ENCODE data around the gene JMJD7.

Gene JMJD7

DNA sequence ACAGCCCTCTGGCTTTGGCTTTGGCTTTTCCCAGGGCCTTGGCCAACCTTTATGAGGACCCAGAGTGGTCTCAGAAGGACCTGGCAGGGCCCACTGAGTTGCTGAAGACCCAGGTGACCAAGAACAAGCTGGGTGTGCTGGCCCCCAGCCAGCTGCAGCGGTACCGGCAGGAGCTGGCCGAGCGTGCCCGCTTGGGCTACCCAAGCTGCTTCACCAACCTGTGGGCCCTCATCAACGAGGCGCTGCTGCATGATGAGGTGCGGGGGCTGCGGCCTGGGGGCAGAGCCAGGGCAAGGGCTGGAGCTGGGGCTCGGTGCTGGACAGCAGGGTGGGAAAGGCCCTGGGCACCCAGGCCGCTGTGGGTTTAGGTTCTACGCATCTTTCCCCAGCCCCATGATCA lies 16.9 kb downstream of the JMJD7 start:
- no peak for DNase-seq (ENCODE audit: low read depth)

DNA sequence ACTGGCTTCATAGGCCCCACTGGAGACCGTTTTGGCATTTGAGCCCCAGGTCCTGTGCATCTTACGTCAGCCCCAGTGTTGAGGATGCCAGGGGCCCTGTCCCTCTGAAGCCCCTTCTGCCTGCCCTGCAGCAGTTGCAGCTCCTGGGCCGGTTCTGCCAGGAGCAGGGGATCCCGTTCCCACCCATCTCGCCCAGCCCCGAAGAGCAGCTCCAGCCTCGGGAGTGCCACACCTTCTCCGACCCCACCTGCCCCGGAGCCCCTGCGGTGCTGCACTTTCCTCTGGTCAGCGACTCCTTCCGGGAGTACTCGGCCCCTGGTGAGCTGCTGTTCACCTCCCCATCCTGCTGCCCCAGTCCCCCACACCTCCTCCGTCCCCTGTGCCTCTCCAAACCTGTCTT lies 19.3 kb downstream of the JMJD7 start:
- DNase-seq (ENCODE audit: low read depth) = no peak

DNA sequence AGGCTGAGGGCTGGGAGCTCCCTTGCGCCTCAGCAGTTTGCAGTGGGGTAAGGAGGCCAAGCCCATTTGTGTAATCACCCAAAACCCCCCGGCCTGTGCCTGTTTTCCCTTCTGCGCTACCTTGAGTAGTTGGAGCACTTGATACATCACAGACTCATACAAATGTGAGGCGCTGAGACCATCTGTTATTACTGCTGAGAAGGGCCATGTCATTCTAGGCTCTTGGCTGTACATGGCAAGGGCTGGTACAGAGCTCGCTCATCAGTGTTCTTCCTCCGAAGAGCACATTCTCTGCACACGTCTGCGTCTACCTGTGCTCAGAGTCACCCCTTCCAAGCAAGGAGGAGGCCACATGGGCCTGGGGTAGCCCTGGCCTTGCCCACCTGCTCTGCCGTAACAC lies 20.1 kb downstream of the JMJD7 start:
- DNase-seq (ENCODE audit: low read depth) = no peak

DNA sequence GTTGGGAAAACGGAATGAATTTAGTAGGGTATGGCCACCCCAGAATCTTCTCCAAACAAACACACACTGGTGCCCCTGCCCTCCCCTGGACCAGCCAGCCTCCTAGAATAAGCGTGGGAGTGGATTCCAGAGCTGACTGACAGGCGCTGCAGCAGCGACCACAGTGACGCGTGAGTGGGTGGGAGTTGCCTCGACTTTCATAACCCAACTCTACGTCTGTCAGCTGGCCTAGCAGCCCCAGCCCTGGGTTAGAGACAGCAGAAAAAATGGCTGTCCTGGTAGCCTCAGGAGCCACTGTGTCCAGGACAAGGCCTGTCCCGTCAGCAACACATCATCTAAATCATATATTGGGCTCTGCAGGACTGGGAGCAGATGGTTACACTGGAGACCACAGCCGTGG lies 20.7 kb downstream of the JMJD7 start:
- DNase-seq (ENCODE audit: low read depth) = no peak

DNA sequence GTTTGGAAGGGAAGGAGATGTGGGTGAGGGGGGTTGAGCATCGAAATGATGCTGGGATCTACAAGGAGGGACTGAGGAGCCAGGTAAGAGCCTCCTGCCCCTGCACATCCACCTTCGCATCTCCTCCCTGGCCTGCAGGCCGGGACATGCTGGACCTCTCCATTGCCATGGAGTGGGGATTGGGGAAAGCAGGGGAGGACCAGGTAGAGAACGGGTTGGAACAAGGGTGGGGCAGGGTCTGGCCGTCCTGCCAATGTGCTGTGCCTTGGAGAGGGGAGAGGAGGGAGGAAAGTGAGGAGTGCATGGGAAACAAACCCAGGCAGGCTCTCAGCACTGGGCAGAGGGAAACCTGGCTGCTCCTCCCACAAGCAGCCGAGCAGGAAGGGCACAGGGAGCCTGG lies 21.3 kb downstream of the JMJD7 start:
- DNase-seq (ENCODE audit: low read depth) = no peak

DNA sequence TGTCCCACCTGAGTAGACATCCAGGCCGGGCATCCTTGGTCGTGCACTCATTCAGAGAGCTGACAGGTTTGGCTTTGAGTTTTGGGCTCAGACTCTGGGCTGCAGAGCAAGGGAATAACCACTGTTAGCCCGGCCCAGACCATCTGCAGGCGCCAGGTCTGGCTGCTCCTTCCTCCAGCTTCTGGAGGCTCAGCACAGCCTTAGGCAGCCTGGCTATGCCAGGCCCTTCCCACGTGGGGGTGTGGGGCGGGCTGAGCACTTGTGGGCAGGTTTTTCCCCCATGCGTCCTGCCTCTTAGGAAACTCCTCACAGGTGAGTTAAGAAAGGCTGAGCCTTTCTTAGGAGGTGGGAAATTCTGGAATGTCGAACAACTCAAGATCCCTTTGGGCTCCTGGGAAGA lies 22.0 kb downstream of the JMJD7 start:
- no peak for DNase-seq (ENCODE audit: low read depth)

DNA sequence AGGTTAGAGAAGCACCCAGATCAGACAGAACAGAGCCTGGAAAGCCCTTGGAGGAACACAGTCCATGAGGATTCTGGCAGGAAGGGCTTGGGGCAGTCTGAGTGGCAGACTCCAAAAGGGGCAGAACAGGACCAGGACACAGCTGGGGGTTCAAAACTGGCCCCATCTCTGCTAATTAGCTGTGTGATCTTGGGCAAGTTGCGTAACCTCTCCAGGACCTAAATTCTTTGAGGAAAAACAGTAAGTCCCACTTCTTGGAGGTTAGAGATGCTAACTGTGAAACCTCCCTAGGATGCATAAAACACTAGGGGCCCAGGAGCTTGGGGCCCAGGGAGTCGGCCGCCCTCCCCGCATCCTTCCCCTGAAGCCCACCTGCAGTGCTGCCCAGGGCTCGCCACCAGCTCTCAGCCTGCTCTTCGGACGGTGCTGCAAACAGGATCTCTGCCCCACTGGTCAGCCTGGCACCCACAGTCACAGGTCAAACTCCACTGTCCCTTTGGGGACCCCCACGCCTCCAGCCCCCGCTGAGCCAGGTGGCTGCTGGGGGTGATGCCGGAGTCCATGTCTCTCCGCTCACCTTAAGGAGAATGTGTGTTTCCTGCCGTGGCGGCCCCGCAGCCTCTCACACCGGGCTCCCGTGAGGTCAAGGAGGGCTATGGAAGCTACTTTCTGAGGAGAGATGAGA lies 22.7 kb downstream of the JMJD7 start:
- no peak for DNase-seq (ENCODE audit: low read depth)

DNA sequence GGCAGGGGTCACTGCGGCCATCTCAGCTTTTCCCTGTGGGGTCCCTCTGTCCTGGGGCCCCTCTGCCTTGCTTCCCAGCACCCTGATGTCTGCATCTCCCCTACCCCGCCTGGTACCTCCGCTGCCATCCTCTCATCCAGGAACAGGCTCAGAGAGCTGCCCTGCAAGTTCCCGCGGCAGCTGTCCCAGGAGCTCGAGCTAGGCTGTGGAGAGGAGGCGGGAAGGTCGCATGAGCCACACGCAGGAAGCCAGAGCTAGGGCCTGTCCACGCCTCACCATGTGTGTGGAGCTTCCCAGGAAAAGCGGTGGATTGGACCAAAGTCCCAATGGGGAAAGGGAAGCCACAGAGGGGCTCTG lies 23.3 kb downstream of the JMJD7 start:
- no peak for DNase-seq (ENCODE audit: low read depth)

DNA sequence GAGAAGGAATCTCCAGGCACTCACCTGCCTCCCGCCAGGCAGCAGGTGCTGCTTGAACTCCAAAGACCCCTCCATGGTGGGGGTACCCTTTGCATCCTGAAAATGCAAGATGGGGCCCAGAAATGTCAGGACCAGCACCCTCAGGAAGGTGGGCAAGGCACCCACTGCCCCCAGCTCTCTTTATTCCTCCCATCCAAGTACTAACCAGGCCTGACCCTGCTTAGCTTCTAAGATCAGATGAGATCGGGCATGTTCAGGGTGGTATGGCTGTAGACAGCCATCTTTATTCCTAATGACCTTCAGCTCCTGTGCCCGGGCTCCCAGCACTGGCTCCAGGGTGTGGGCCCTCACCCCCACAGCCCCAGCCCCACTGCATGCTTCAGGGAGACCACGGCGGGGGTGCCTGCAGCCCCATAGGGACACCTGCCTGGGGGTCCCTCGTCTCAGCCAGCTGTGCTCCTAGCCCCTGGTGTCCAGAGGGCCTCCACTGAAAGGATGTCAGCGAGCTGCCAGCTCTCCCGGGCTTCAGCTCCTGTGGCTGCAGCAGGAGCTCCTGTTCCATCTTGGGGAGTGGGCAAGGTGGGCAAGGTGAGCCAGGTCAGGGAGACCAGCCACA lies 24.0 kb downstream of the JMJD7 start:
- DNase-seq (ENCODE audit: low read depth) = no peak

DNA sequence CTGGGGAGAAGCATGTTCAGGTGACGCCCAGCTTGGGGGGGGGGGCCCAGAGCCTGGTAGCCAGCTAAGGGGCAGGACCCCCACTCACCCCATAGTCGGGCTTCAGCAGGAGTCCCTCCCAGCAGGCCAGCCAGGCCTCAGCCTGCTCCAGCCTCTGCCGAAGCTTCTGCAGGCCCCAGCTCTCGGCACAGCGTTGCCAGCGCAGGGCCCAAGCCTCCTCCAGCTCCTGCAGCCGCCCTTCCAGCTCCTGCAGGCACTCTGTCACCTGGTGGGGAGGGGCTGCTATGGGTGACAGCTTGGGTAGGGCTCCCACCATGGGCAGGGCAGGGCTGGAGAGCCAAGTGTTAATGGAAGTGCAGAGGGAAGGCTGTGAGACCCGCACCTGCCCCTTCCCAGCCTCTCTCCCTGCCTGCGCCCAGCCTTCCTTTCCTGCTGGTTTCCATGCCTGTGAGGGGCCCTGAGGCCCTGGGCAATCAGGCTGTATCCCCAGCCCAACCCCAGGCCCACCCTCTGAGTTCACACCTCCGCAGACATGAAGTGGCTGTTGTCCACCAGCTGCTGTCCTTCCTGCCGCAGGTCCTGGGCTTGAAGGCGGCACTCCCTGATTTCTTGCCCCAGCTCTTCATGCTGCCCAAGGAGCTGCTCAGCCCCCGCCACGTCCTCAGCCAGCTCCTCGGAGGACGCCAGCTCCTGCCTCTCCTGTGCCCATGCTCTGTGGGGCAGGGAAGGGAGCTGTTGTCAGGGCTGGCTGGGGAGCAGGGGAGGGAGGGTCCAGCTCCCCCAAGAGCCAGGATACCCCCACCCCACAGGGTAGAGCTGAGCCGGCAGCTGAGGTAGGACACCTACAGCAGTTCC lies 25.1 kb downstream of the JMJD7 start:
- no peak for DNase-seq (ENCODE audit: low read depth)

DNA sequence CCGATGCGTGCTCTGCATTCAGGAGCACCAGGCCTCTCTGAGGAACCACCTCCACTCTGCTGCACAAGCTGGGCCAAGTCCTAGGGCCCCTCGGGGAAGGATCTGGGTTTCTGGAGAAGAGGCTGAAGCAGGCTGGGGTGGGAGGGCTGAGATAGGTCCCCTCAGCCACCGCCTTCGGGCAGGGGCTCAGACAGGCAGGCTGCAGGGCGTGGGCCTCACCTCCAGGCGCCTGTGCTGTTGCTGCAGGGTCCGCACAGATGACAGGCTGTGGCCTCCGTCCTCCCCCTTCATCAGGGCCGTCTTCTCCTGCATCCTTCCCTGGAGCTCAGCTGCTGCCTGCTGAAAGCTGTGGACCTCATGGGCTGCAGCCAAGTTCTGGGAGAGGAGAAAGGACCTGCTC lies 25.9 kb downstream of the JMJD7 start:
- no peak for DNase-seq (ENCODE audit: low read depth)

DNA sequence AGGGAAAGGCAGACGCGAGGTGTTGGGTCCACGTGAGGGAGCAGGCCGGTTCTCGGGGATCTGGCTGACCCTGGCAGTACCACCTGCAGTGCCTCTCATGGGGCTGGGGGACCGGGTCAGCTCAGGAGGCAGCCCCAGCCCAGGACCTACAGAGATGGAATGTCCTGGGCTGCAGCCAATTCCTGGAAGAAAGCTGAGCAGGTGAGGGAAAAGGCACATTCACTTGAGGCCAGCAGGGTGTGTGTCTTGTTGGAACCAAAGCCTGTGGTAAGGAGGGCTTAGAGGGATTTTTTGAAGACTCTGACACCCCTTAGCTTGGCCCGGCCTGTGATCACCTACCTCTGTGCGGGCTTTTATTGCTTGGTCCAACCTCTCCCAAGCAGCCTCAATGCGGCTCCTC lies 26.6 kb downstream of the JMJD7 start:
- DNase-seq (ENCODE audit: low read depth) = no peak

DNA sequence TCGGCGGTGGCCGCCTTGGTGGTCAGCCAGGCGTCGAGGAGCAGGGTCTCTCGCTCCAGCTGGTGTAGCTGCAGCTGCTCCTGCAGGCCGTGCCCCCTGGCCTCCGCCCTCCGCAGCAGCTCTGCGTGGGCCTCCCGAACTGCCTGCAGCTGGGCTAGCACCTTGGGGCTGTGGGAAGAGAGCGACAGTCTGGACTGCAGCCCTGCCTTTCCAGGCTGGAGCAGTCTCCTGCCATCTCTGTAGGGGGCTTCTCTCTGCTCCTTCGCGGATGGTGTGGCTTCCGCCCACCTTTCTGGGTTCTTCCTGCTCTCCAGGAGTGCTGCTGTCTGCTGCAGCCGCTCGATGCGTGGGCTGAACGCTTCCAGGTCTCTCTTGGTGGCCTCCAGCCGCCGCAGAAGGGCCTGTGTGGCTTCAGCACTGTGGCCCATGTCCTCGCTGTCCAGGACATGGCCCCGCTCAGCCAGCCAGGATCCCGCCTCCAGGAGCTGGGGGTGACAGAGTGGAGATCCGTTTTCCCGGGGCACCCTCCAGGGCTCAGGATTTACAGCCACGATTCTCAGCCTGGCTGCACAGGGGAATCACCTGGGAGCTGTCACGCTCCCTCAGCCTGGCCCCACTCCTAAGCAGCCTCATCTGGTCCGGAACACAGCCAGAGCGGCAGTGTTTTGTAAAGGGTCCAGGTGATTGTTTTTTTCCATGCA lies 27.5 kb downstream of the JMJD7 start:
- DNase-seq (ENCODE audit: low read depth) = no peak

DNA sequence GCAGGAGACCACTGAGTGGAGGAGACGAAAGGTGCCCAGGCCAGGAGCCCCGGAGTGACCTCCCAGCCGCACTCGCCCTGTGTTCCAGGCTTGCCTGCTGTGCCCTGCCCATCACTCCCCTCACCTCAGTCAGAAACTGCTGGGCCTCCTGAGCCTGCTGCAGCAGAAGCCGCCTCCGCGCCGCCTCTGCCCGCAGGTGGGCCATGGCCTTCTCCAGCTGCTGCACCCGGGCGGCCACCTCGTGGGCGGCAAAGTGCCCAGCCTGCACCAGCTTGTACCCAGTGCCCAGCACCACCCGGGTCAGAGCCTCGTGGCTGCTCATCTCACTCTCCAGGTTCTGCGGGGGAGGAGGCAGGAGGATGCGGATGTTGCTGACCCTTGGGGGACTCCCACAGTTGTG lies 28.4 kb downstream of the JMJD7 start:
- no peak for DNase-seq (ENCODE audit: low read depth)

DNA sequence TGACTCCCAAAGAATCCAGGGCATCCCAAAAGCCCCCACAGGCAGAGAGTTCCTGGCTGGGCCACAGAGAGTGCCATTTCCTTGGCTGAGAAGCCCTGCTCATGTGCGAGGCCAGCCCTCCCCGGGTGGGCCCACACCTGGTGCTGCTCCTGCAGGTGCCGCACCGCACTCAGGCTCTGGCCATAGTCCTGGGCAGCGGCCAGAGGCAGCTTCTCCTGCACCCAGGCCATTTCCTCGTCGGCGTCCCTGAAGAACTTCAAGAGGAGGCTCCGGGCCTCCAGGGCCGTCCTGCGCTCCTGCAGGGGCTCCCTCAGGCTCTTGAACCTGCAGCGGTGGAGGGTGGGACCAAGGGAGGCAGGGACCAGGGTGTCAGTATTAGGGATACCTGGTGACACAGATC lies 28.8 kb downstream of the JMJD7 start:
- no peak for DNase-seq (ENCODE audit: low read depth)

DNA sequence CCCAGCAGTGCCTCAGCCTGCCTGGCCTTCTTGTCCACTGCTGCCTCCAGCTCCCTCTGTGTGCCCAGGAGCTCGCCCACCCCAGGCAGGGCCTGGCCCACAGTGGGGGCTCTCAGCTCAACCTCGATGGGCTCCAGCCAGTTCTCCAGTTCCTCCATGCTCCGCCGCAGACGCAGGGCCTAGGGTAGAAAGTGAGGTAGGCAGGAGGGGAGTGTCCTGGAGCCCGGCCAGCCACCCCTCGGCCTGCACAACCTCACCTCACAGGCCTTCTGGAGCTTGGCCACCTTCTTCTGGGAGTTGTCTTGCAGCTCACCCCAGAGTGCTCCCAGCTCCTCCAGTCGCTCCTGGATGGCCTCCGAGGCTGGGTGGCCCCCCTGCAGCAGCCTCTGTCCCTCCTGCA lies 29.4 kb downstream of the JMJD7 start:
- DNase-seq (ENCODE audit: low read depth) = no peak

DNA sequence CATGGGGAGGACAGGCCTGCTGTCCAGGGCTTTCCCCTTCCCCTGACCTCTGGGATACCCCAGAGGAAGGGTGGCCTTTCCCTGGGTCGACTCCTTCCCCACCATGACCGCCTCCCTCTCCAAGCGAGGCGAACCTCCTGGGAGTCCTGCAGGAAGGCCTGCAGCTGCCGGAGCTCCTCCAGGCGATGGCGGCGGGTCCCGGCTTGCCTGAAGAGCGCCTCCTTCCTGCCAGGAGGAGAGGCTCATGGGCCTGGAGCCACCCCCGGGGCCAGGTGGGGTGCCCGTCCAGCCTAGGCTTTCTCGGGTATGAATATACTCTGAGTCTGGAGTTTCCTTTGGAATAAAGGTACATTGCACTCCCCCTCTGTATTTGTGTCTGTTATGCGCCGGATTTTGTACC lies 30.9 kb downstream of the JMJD7 start:
- no peak for DNase-seq (ENCODE audit: low read depth)

DNA sequence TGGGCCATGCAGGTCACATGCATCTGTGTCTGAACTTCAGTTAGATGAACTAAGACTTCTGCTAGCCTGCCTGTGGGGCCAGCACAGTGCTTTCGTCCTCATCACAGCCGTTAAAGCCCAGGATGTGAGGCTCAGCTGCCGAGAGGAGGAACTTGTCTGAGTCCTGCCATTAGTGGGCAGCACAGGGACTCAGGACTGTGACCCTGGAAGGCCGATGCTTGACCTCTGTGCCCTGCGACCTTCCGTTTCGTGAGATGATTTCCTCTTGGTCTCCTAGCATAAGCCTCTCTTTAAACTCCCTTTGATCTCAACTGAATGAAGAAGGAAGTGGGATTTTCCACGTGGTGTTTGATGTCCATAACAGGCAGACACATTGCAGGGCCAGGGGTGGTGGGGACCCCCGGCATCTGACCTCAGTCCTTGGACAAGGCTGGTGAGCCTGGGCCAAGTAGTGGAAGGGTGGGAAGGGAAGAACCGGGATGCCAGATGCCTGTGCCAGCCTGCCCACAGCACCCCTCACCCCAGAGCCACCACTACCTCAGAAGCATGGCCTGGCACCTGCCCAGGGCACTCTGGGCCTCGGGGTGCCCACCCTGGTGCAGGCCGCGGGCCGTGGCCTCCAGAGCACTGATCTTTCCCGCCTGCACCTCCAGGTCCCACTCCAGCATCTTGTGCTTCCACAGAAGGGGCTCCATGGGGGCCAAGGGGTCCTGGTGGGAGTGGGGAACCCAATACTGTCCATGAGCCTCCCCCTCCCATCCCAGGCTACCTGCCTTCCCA lies 32.3 kb downstream of the JMJD7 start:
- DNase-seq (ENCODE audit: low read depth) = no peak

DNA sequence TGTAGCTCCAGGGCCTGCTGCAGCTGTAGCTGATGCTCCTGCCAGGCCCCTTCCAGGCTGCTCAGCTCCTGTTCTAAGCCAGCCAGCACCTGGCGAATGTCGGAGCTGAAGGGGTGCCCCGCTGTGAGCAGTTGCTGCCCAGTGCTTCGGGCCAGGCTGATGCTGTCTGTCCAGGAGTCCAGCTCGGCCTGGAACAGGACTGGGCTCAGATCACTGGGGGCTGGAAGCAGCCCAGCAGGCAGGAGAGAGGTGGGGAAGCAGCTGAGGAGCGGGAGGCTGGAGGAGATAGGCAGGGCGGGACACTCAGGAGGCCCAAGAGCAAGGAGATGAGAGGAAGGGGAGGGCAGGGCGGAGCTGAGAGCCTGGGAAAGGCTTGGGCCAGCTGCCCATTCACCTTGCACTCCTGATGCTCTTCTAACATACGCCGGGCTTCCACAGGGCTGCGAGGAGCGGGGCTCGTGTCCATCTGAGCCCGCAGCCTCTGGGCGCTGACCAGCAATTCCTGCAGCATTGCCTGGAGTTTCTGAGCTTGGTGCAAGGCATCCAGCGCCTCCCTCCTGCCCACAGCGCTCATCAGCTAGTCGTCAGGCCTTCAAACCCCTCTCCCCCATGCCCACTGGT lies 34.0 kb downstream of the JMJD7 start:
- no peak for DNase-seq (ENCODE audit: low read depth)

DNA sequence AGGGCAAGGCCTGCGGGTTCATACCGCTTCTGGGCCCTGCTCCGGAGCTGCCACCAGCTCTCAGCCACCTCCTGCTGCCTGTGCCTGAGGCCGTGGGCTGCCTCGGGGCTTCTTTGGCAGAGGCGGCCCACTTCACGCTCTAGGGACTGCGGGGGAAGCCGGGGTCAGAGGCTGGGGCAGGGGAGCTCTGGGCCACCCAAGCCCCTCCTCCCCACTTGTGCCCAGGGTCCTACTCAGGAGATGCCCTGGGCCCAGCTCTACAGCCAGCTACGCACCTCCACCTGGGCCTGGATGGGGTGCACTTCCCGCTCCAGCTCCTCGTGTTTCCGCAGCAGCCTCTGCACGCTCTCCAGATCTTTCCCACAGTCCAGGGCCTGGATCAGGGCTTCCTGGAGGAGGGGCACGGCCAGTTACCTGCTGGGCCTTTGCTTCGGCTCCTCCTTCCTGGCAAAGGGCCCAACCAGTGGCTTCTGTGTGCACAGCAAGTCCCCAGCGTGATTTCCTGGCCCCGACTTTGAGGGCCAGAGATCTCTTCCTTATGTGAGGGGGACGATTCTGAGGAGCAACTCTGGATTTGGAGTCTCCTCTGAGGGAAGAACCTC lies 34.7 kb downstream of the JMJD7 start:
- no peak for DNase-seq (ENCODE audit: low read depth)

DNA sequence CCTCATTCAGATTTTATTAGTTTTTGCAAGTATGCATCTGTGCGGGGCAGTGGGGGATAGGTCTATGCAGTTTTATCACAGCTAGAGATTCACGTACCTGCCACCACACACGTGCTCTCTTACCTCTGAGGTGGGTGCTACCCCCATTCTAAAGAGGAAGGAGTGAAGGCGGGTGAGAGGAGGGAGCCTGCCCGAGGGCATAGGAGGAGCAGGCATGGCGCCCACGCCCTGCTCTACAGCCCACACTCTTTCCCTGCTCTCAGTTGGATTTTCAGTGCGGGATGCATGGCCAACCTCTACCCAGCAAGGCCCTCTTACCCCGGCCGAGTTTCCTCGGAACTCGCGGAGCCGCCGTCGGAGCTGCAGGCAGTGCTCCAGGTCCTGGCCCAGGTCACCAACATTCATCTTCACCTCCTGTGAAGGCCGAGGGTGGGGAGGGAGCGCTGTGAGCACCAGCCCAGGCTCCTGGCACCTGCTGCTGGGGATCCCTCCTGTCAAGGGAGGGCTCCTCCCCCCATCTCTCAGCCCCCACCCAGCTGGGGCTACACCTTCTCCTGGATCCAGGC lies 37.7 kb downstream of the JMJD7 start:
- DNase-seq (ENCODE audit: low read depth) = no peak

All from stimulated activated CD8-positive, alpha-beta memory T cell treated with anti-CD3 and anti-CD28 coated beads, Interleukin-12 subunit alpha, Interleukin-12 subunit beta, amount 100 ng/mL, for 4 hours (primary cell).